Panc1 (cell line): ENCODE data around the gene MAPK4. TPM values are rescaled to one million over a fixed set of nuclear protein-coding genes. Genes with fewer than 3 reads are reported as not detected.
"Not testable (repeated sequence)": the region's sequence is repeated elsewhere in the genome, so short reads cannot be mapped to it uniquely, and the experiment has no call there.

Experiments used
- ATAC-seq: fragments of 200-7000 bp; cut with Tn5 transposase; 2 replicates; pipeline ENCODE4 v1.9.1; 2020; ENCODE audit warnings: mild to moderate bottlenecking, moderate library complexity
- BruUV-seq: library from RNA; stranded (reverse); fragments of 400-500 nt; replicated peaks from 2 replicates; lab custom pipeline; 2021; lab: Mats Ljungman, UMichigan
- CTCF ChIA-PET: fragments of 300-600 bp; sonication (Branson Sonifier 250); formaldehyde crosslinking; loops from one replicate; lab custom pipeline; 2022; ENCODE audit warnings: antibody characterized with exemption; lab: Charles Lee
- POLR2A ChIA-PET: fragments of 300-600 bp; sonication (Branson Sonifier 250); formaldehyde crosslinking; loops from one replicate; lab custom pipeline; 2022; ENCODE audit warnings: antibody characterized with exemption; lab: Charles Lee
- DNase-seq: peaks from one replicate; pipeline ENCODE4 v3.0.0-alpha.2; 2010; ENCODE audit warnings: low read depth, low spot score
- H3K27ac ChIP-seq: 2 replicates; pipeline ENCODE4 v1.5.1; 2011; ENCODE audit warnings: mild to moderate bottlenecking, low read length, inconsistent platforms
- H3K27me3 ChIP-seq: fragments of 200-500 bp; sonication (Bioruptor generic); 2 replicates; pipeline ENCODE4 v1.6.0; 2014; ENCODE audit warnings: low read length, inconsistent platforms; ENCODE audit not compliant: control insufficient read depth, insufficient read depth
- H3K36me3 ChIP-seq: fragments of 200-500 bp; sonication (Bioruptor generic); 2 replicates; pipeline ENCODE4 v1.5.1; 2014; ENCODE audit warnings: inconsistent platforms, mild to moderate bottlenecking, low read length, moderate library complexity; ENCODE audit not compliant: control insufficient read depth, insufficient read depth
- H3K4me1 ChIP-seq: 2 replicates; pipeline ENCODE4 v1.5.1; 2011; ENCODE audit warnings: inconsistent platforms, mild to moderate bottlenecking, low read length, moderate library complexity; ENCODE audit not compliant: control insufficient read depth, insufficient read depth
- H3K4me3 ChIP-seq, 2 experiments: 2 replicates each; pipeline ENCODE4 v1.5.1; 2011 to 2012; ENCODE audit warnings: low read depth in 2 of 2, low read length in 2 of 2, mild to moderate bottlenecking in 2 of 2, inconsistent platforms in 1 of 2, moderate library complexity in 1 of 2
- H3K9me3 ChIP-seq: fragments of 200-500 bp; sonication (Bioruptor generic); 2 replicates; pipeline ENCODE4 v1.5.1; 2014; ENCODE audit warnings: low read depth, mild to moderate bottlenecking, inconsistent platforms, low read length, moderate library complexity; ENCODE audit not compliant: control insufficient read depth, insufficient read depth
- POLR2AphosphoS5 ChIP-seq: IDR thresholded peaks from 2 replicates; pipeline ENCODE4 v1.6.1; 2012; ENCODE audit warnings: mild to moderate bottlenecking, low read depth, low read length, moderate library complexity
- SIN3A ChIP-seq: IDR thresholded peaks from 2 replicates; pipeline ENCODE4 v1.6.1; 2012; ENCODE audit warnings: low read depth, mild to moderate bottlenecking, low read length, moderate library complexity, borderline replicate concordance; ENCODE audit not compliant: insufficient read depth
- TCF7L2 ChIP-seq: IDR thresholded peaks from 2 replicates; pipeline ENCODE4 v1.6.1; 2011; ENCODE audit warnings: mild to moderate bottlenecking, low read depth, low read length, inconsistent platforms
- in situ Hi-C: cut with HindIII; loops from 2 replicates; pipeline ENCODE4 v1.10.0; 2016; ENCODE audit warnings: low sequenced_read_pairs, low pct_unique_long_range_greater_than_20kb
- intact Hi-C: fragments of 100-400 bp; cut with micrococcal nuclease; formaldehyde crosslinking; loops from one replicate; pipeline ENCODE4 v1.10.0; 2022; ENCODE audit not compliant: unreplicated experiment
- total RNA-seq: library from RNA; stranded (reverse); gene quantifications from one replicate; pipeline ENCODE4 v1.2.1, GENCODE V29; 2021; ENCODE audit not compliant: unreplicated experiment
- TF ChIP-seq, protein P1 (sequence below): fragments of 450-650 bp; IDR thresholded peaks from 2 replicates; pipeline ENCODE4 v1.5.1; 2017; ENCODE audit warnings: mild to moderate bottlenecking
- TF ChIP-seq, protein P2 (sequence below), 2 experiments: IDR thresholded peaks; 2 replicates each; pipeline ENCODE4 v1.6.1; 2011 to 2012; ENCODE audit warnings: low read depth in 2 of 2, control low read depth in 1 of 2, low read length in 1 of 2, mild to moderate bottlenecking in 1 of 2, moderate library complexity in 1 of 2; ENCODE audit not compliant: insufficient read depth in 1 of 2

MAPK4 gene
- total RNA-seq, 1 experiment from 2014 or later = not detected

DNA sequence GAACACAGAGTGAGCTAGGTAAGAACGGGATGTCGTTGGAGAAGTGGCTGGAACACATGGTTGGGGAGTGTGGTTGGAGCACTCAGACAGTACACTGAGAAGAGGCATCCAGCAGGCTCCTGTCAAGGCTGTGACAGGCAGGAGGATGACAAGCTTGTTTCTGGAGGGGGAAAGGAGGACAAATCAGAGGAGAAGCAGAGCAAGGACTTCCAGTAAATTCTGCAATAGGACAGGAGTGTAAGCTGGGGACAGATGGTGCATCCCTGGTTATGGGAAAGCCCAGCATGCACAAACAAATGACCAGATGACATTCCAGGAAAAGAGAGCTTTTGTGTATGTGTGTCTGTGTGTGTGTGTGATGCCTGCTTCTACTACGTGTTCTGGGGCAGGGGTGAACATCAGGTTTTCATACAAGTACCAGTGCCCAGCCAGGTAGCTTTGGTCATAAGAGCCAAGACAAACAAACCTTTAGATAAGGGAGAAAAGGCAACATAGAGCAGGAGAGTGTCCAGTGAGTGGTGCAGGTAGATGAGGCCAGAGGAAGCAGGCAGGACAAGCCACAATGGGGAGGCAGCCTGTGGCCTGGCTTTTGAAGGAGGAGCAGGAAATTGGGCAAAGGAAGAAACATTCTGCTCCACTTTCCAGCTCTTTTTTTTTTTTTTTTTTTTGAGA is 32.1 kb upstream of the MAPK4 start:
- no peaks in the 10 kb centered on the region for H3K27me3 ChIP-seq
- TF ChIP-seq, protein P1, sequence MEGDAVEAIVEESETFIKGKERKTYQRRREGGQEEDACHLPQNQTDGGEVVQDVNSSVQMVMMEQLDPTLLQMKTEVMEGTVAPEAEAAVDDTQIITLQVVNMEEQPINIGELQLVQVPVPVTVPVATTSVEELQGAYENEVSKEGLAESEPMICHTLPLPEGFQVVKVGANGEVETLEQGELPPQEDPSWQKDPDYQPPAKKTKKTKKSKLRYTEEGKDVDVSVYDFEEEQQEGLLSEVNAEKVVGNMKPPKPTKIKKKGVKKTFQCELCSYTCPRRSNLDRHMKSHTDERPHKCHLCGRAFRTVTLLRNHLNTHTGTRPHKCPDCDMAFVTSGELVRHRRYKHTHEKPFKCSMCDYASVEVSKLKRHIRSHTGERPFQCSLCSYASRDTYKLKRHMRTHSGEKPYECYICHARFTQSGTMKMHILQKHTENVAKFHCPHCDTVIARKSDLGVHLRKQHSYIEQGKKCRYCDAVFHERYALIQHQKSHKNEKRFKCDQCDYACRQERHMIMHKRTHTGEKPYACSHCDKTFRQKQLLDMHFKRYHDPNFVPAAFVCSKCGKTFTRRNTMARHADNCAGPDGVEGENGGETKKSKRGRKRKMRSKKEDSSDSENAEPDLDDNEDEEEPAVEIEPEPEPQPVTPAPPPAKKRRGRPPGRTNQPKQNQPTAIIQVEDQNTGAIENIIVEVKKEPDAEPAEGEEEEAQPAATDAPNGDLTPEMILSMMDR = no peak
- no peak for TF ChIP-seq POLR2AphosphoS5
- TF ChIP-seq, protein P2, sequence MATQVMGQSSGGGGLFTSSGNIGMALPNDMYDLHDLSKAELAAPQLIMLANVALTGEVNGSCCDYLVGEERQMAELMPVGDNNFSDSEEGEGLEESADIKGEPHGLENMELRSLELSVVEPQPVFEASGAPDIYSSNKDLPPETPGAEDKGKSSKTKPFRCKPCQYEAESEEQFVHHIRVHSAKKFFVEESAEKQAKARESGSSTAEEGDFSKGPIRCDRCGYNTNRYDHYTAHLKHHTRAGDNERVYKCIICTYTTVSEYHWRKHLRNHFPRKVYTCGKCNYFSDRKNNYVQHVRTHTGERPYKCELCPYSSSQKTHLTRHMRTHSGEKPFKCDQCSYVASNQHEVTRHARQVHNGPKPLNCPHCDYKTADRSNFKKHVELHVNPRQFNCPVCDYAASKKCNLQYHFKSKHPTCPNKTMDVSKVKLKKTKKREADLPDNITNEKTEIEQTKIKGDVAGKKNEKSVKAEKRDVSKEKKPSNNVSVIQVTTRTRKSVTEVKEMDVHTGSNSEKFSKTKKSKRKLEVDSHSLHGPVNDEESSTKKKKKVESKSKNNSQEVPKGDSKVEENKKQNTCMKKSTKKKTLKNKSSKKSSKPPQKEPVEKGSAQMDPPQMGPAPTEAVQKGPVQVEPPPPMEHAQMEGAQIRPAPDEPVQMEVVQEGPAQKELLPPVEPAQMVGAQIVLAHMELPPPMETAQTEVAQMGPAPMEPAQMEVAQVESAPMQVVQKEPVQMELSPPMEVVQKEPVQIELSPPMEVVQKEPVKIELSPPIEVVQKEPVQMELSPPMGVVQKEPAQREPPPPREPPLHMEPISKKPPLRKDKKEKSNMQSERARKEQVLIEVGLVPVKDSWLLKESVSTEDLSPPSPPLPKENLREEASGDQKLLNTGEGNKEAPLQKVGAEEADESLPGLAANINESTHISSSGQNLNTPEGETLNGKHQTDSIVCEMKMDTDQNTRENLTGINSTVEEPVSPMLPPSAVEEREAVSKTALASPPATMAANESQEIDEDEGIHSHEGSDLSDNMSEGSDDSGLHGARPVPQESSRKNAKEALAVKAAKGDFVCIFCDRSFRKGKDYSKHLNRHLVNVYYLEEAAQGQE (IDR thresholded peaks at IDR 0.05; ENCODE audit: insufficient read depth in 1 of 2, low read depth in 2 of 2, low read length in 1 of 2) = no peak
- TF ChIP-seq TCF7L2 = no peak
- no peak for TF ChIP-seq SIN3A
- no peak overlapping the region for H3K4me3 ChIP-seq
- BruUV-seq = no TSS peak
- POLR2A ChIA-PET = no interaction called here
- H3K36me3 ChIP-seq = no peaks in the 10 kb centered on the region
- no peak for DNase-seq
- H3K9me3 ChIP-seq = no peaks in the 10 kb centered on the region
- in situ Hi-C loops = no loop called here
- CTCF ChIA-PET = no interaction called here
- no peak overlapping the region for H3K27ac ChIP-seq
- ATAC-seq = no peak
- H3K4me1 ChIP-seq = no peaks in the 10 kb centered on the region
- intact Hi-C loops = no loop called here

DNA sequence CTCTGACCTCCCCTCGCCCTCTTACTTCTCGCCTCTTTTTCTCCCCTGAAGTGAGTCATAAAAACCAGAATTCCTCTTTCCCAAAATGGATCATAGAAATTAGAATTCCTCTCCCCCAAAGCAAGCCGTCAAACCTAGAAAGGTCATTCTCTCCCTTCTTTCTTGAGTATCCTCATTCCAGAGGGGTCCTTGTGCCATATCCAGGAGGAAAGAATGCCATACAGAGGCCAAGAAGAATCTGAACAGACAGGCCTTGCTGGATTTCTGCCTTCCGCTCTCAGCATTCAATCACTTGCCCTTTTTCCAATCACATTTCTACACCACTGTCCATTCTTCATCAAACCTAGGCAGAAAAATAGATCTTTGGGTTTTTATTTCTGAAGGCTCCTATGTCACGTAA is 31.1 kb upstream of the MAPK4 start:
- H3K27me3 ChIP-seq = no peaks in the 10 kb centered on the region
- ChIA-PET POLR2A (no interaction called here), CTCF (no interaction called here)
- DNase-seq = no peak
- in situ Hi-C loops (no loop called here), intact Hi-C loops (no loop called here)
- H3K4me3 ChIP-seq = no peak overlapping the region
- H3K4me1 ChIP-seq = no peaks in the 10 kb centered on the region
- BruUV-seq = no TSS peak
- H3K36me3 ChIP-seq = no peaks in the 10 kb centered on the region
- TF ChIP-seq, protein P1 = no peak
- TF ChIP-seq TCF7L2 (no peak), POLR2AphosphoS5 (no peak), SIN3A (no peak)
- TF ChIP-seq, protein P2 (IDR thresholded peaks at IDR 0.05; ENCODE audit: insufficient read depth in 1 of 2, low read depth in 2 of 2, low read length in 1 of 2) = no peak
- no peaks in the 10 kb centered on the region for H3K9me3 ChIP-seq
- ATAC-seq = no peak
- H3K27ac ChIP-seq = no peak overlapping the region

DNA sequence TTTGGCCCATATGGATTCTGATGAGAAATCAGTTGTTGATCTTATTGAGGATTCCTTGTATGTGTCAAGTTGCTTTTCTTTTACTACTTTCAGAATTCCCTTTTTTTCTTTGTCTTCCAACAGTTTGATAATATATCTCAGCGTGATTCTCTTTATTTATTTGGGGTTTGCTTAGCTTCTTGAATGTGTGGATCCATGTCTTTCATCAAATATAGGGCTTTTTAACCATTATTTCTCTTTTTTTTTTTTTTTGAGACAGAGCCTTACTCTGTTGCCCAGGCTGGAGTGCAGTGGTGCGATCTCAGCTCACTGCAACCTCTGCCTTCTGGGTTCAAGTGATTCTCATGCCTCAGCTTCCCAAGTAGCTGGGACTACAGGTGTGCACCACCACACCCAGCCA is 26.1 kb upstream of the MAPK4 start:
- CTCF ChIA-PET, POLR2A ChIA-PET, H3K9me3 ChIP-seq, DNase-seq, in situ Hi-C loops, H3K4me1 ChIP-seq, ATAC-seq, H3K36me3 ChIP-seq, H3K27ac ChIP-seq, H3K27me3 ChIP-seq, intact Hi-C loops, H3K4me3 ChIP-seq, BruUV-seq: not testable (repeated sequence)
